Upper lobe of left lung (tissue), 6 donors: ENCODE data around the gene CALN1. TPM values are rescaled to one million over a fixed set of nuclear protein-coding genes. Genes with fewer than 3 reads are reported as not detected.

ENCODE experiments used
- ATAC-seq, 2 donors: fragments of 200-7000 bp; cut with Tn5 transposase; one replicate each; pipeline ENCODE4 v1.9.1; 2022; ENCODE audit warnings: mild to moderate bottlenecking in 2 of 2, moderate library complexity in 2 of 2; ENCODE audit not compliant: low FRiP score in 2 of 2
- DNase-seq, 2 donors: peaks; one replicate each; pipeline ENCODE4 v3.0.0-alpha.2; 2019 to 2020
- H3K27ac ChIP-seq, 4 donors: fragments of 200-600 bp; sonication (generic); one replicate each; pipeline ENCODE4 v1.5.1; 2016 to 2019
- H3K27me3 ChIP-seq, 4 donors: fragments of 200-600 bp; sonication (generic); one replicate each; pipeline ENCODE4 v1.5.1; 2017 to 2019
- H3K36me3 ChIP-seq, 4 donors: fragments of 200-600 bp; sonication (generic); one replicate each; pipeline ENCODE4 v1.5.1; 2016 to 2019
- H3K4me1 ChIP-seq, 4 donors: fragments of 200-600 bp; sonication (generic); one replicate each; pipeline ENCODE4 v1.5.1; 2018 to 2019
- H3K4me3 ChIP-seq, 4 donors: fragments of 200-600 bp; sonication (generic); one replicate each; pipeline ENCODE4 v1.5.1; 2017 to 2019; ENCODE audit warnings: mild to moderate bottlenecking in 2 of 4, moderate library complexity in 1 of 4
- H3K9me3 ChIP-seq, 4 donors: fragments of 200-600 bp; sonication (generic); one replicate each; pipeline ENCODE4 v1.5.1; 2018 to 2019
- CTCF ChIP-seq, 6 experiments: fragments of 450-650 bp in 4 of 6; fragments of 200-600 bp in 2 of 6; sonication (generic) in 2 of 6; IDR thresholded peaks; one replicate each; pipeline ENCODE4 v1.5.1; 2016 to 2019; ENCODE audit warnings: antibody characterized with exemption in 6 of 6
- EP300 ChIP-seq, 4 donors: sonication (generic); formaldehyde crosslinking; IDR thresholded peaks; one replicate each; pipeline ENCODE4 v1.5.1; 2017; ENCODE audit warnings: antibody characterized with exemption in 4 of 4, control low read depth in 2 of 4
- POLR2A ChIP-seq, 4 donors: fragments of 450-650 bp; IDR thresholded peaks; one replicate each; pipeline ENCODE4 v1.5.1; 2016 to 2017; ENCODE audit warnings: antibody characterized with exemption in 4 of 4, mild to moderate bottlenecking in 2 of 4
- POLR2AphosphoS5 ChIP-seq, 2 donors: sonication (generic); formaldehyde crosslinking; IDR thresholded peaks; one replicate each; pipeline ENCODE4 v1.5.1; 2017; ENCODE audit warnings: antibody characterized with exemption in 2 of 2
- WGBS, 2 donors: methylation state at CpG; one replicate each; pipeline ENCODE4 v1.1.5; 2017 to 2018; 5-methylcytosine and 5-hydroxymethylcytosine counted together
- total RNA-seq, 6 donors: library from RNA; depleted of rRNA in 4 of 6; stranded (reverse); fragments of >200 nt in 4 of 6; gene quantifications; one replicate each; pipeline versions ENCODE4 v1.1.0 to v1.2.1, GENCODE V29; 2016 to 2021
- donor health status: DM: no; HTN: no; CAD: no; lungs with moderate emphysema.
- donor health status: DM: no; HTN: yes; CAD: no; lungs with severe emphysema.

The CALN1 gene
- total RNA-seq, 6 donors from 2014 or later: 0.24 to 0.46 TPM; not detected in 4

- no peaks in the 10 kb centered on the region for H3K36me3 ChIP-seq
- H3K27me3 ChIP-seq: no peaks in the 10 kb centered on the region
- DNase-seq: no peak
- TF ChIP-seq POLR2AphosphoS5 (IDR thresholded peaks at IDR 0.05) (no peak), EP300 (IDR thresholded peaks at IDR 0.05) (no peak), CTCF (IDR thresholded peaks at IDR 0.05) (no peak), POLR2A (IDR thresholded peaks at IDR 0.05) (no peak)
- no peak for ATAC-seq
- no peak overlapping the region for H3K27ac ChIP-seq
- H3K4me3 ChIP-seq: no peak overlapping the region
- H3K9me3 ChIP-seq: peaks cover 0 to 7% (median 0%) of the 10 kb centered on the region in 4 donors
- 95% methylated on average over 6 of the region's 6 CpGs for WGBS, 2 donors
- no peaks in the 10 kb centered on the region for H3K4me1 ChIP-seq
Observed at GRCh38 chr7:72272479-72272878, 139.7 kb downstream of the CALN1 start.

GRCh38 chr7:72268796-72269195, 143.3 kb downstream of the CALN1 start:
- DNase-seq (no peak), ATAC-seq (no peak)
- H3K9me3 ChIP-seq: no peaks in the 10 kb centered on the region
- TF ChIP-seq POLR2AphosphoS5 (IDR thresholded peaks at IDR 0.05) (no peak), POLR2A (IDR thresholded peaks at IDR 0.05) (no peak), EP300 (IDR thresholded peaks at IDR 0.05) (peak in 1 of 4 donors; percentile 22)
- H3K36me3 ChIP-seq: no peaks in the 10 kb centered on the region
- H3K27ac ChIP-seq: no peak overlapping the region
- H3K4me1 ChIP-seq: no peaks in the 10 kb centered on the region
- WGBS, 2 donors: 50 to 57% methylated on average over 3 of the region's 3 CpGs
- no peaks in the 10 kb centered on the region for H3K27me3 ChIP-seq
- no peak overlapping the region for H3K4me3 ChIP-seq

- DNase-seq: no peak
- TF ChIP-seq POLR2A (IDR thresholded peaks at IDR 0.05) (no peak), EP300 (IDR thresholded peaks at IDR 0.05) (no peak), CTCF (IDR thresholded peaks at IDR 0.05) (no peak), POLR2AphosphoS5 (IDR thresholded peaks at IDR 0.05) (no peak)
Observed at GRCh38 chr7:72268090-72268489, 144.0 kb downstream of the CALN1 start.

GRCh38 chr7:72267291-72267800, 144.8 kb downstream of the CALN1 start:
- no peaks in the 10 kb centered on the region for H3K36me3 ChIP-seq
- H3K4me1 ChIP-seq: no peaks in the 10 kb centered on the region
- 71 to 75% methylated on average over 3 of the region's 3 CpGs for WGBS, 2 donors
- DNase-seq: no peak
- TF ChIP-seq POLR2A (IDR thresholded peaks at IDR 0.05): no peak
- TF ChIP-seq EP300 (IDR thresholded peaks at IDR 0.05): no peak
- TF ChIP-seq POLR2AphosphoS5 (IDR thresholded peaks at IDR 0.05): no peak
- no peak for TF ChIP-seq CTCF (IDR thresholded peaks at IDR 0.05)
- H3K27me3 ChIP-seq: no peaks in the 10 kb centered on the region
- ATAC-seq: no peak
- H3K27ac ChIP-seq: no peak overlapping the region
- no peaks in the 10 kb centered on the region for H3K9me3 ChIP-seq
- H3K4me3 ChIP-seq: no peak overlapping the region

More at GRCh38 chr7:72268090-72268489, 144.0 kb downstream of the CALN1 start:
- ATAC-seq: no peak
- 58 to 73% methylated on average over 2 of the region's 2 CpGs for WGBS, 2 donors
- Histone ChIP-seq H3K4me3 (no peak overlapping the region), H3K4me1 (no peaks in the 10 kb centered on the region), H3K27ac (no peak overlapping the region), H3K27me3 (no peaks in the 10 kb centered on the region), H3K36me3 (no peaks in the 10 kb centered on the region), H3K9me3 (no peaks in the 10 kb centered on the region)

GRCh38 chr7:72266771-72267170, 145.4 kb downstream of the CALN1 start:
- Histone ChIP-seq H3K9me3 (no peaks in the 10 kb centered on the region), H3K27me3 (no peaks in the 10 kb centered on the region), H3K27ac (no peak overlapping the region), H3K4me1 (no peaks in the 10 kb centered on the region), H3K4me3 (no peak overlapping the region), H3K36me3 (no peaks in the 10 kb centered on the region)
- DNase-seq: no peak
- WGBS, 2 donors: 47 to 54% methylated on average over 2 of the region's 2 CpGs
- TF ChIP-seq POLR2A (IDR thresholded peaks at IDR 0.05): no peak
- no peak for TF ChIP-seq EP300 (IDR thresholded peaks at IDR 0.05)
- TF ChIP-seq POLR2AphosphoS5 (IDR thresholded peaks at IDR 0.05): no peak
- TF ChIP-seq CTCF (IDR thresholded peaks at IDR 0.05): no peak
- no peak for ATAC-seq
